Urothelium cell line (cell line): ENCODE measurements around the gene PDPK1.
"Not testable (repeated sequence)": the region's sequence is repeated elsewhere in the genome, so short reads cannot be mapped to it uniquely, and the experiment has no call there.

Experiments used
- DNase-seq: peaks from one replicate; pipeline ENCODE4 v3.0.0; 2011; ENCODE audit warnings: low spot score, mixed read lengths
- FAIRE-seq: peaks from 2 replicates; lab custom pipeline; 2011; peaks lifted over from hg19 to GRCh38; lab: Jason Lieb, UNC

The PDPK1 gene

DNA sequence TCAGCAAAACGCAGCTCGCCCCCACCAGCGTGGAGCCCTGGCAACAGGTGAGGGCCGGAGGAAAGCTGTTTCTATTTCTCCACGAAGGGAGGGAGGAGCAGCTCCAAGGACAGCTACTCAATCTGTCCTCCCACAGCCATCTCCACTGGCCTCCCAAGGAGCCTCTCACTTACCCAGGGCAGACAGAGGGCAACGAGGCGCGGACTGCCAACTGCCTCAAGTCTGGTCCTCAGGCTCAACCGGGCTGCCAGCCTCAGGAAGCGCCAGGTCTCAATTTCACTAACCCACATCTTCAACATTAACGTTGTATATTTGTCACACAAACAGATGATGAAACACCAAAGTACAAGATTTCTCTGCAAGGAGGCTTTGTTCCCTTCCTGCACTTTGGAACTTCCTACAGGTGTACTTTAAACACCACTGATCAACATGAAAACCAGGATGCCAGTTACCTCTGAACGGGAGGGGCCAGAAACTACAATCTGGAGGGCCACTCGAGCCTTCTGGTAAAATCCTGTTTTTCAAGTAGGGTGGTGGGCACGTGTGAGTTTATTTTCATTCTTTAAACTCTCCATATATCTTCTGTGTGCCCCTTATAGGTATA, 113.5 kb downstream of the PDPK1 start:
- not testable (repeated sequence) for DNase-seq, FAIRE-seq
